ENCODE measurements around the gene DISC1. TPM values are rescaled to one million over a fixed set of nuclear protein-coding genes. Genes with fewer than 3 reads are reported as not detected.

DISC1 gene
- total RNA-seq, 2 donors from 2014 or later: 7.9 to 10.9 TPM

- no peak for DNase-seq (ENCODE audit: low spot score)
- intact Hi-C loops (cut with DNase I): no loop called here
Measured at GRCh38 chr1:231684356-231685244, 58.0 kb downstream of the DISC1 start.

GRCh38 chr1:231686384-231686783 lies 59.8 kb downstream of the DISC1 start:
- no peak for DNase-seq (ENCODE audit: low spot score)
- intact Hi-C loops (cut with DNase I): no loop called here

GRCh38 chr1:231688989-231689388 lies 62.4 kb downstream of the DISC1 start:
- DNase-seq (ENCODE audit: low spot score): no peak
- intact Hi-C loops (cut with DNase I): loop anchor here in 1 of 2 donors (2.0 kb wide), 1 partner anchor 40 kb away; no protein-coding TSS in a partner anchor

- DNase-seq (ENCODE audit: low spot score): no peak
- intact Hi-C loops (cut with DNase I): no loop called here
Measured at GRCh38 chr1:231690059-231690458, 63.5 kb downstream of the DISC1 start.

GRCh38 chr1:231691618-231692259 lies 65.1 kb downstream of the DISC1 start:
- no peak for DNase-seq (ENCODE audit: low spot score)
- intact Hi-C loops (cut with DNase I): no loop called here

GRCh38 chr1:231693361-231694074 lies 66.9 kb downstream of the DISC1 start:
- intact Hi-C loops (cut with DNase I): no loop called here
- no peak for DNase-seq (ENCODE audit: low spot score)

- intact Hi-C loops (cut with DNase I): no loop called here
- DNase-seq (ENCODE audit: low spot score): no peak
Measured at GRCh38 chr1:231694075-231694431, 67.5 kb downstream of the DISC1 start.

GRCh38 chr1:231694465-231695077 lies 68.0 kb downstream of the DISC1 start:
- DNase-seq (ENCODE audit: low spot score): no peak
- intact Hi-C loops (cut with DNase I): no loop called here

- intact Hi-C loops (cut with DNase I): no loop called here
Measured at GRCh38 chr1:231695439-231696255, 69.1 kb downstream of the DISC1 start.

GRCh38 chr1:231699784-231700183 lies 73.2 kb downstream of the DISC1 start:
- intact Hi-C loops (cut with DNase I): no loop called here
- no peak for DNase-seq (ENCODE audit: low spot score)

More at GRCh38 chr1:231695439-231696255, 69.1 kb downstream of the DISC1 start:
- DNase-seq (ENCODE audit: low spot score): no peak

GRCh38 chr1:231701306-231701705 lies 74.7 kb downstream of the DISC1 start:
- intact Hi-C loops (cut with DNase I): no loop called here
- no peak for DNase-seq (ENCODE audit: low spot score)

- intact Hi-C loops (cut with DNase I): no loop called here
Measured at GRCh38 chr1:231702331-231702730, 75.7 kb downstream of the DISC1 start.

GRCh38 chr1:231702804-231703203 lies 76.2 kb downstream of the DISC1 start:
- intact Hi-C loops (cut with DNase I): no loop called here

More at GRCh38 chr1:231702331-231702730, 75.7 kb downstream of the DISC1 start:
- no peak for DNase-seq (ENCODE audit: low spot score)

GRCh38 chr1:231705806-231706760 lies 79.5 kb downstream of the DISC1 start:
- intact Hi-C loops (cut with DNase I): no loop called here
- DNase-seq (ENCODE audit: low spot score): no peak

More at GRCh38 chr1:231702804-231703203, 76.2 kb downstream of the DISC1 start:
- no peak for DNase-seq (ENCODE audit: low spot score)

GRCh38 chr1:231706934-231707333 lies 80.3 kb downstream of the DISC1 start:
- DNase-seq (ENCODE audit: low spot score): no peak
- intact Hi-C loops (cut with DNase I): no loop called here

GRCh38 chr1:231707407-231707806 lies 80.8 kb downstream of the DISC1 start:
- intact Hi-C loops (cut with DNase I): no loop called here

GRCh38 chr1:231708394-231708793 lies 81.8 kb downstream of the DISC1 start:
- intact Hi-C loops (cut with DNase I): no loop called here

More at GRCh38 chr1:231707407-231707806, 80.8 kb downstream of the DISC1 start:
- DNase-seq (ENCODE audit: low spot score): no peak

GRCh38 chr1:231714440-231714839 lies 87.8 kb downstream of the DISC1 start:
- intact Hi-C loops (cut with DNase I): no loop called here
- no peak for DNase-seq (ENCODE audit: low spot score)

More at GRCh38 chr1:231708394-231708793, 81.8 kb downstream of the DISC1 start:
- DNase-seq (ENCODE audit: low spot score): no peak

Data from posterior vena cava (tissue), 2 donors.